ENCODE data around the gene PRR19. TPM values are rescaled to one million over a fixed set of nuclear protein-coding genes. Genes with fewer than 3 reads are reported as not detected.

PRR19 gene
- total RNA-seq, 1 donor from 2014 or later, result 2.0 TPM

- Mint-ChIP-seq H3K27me3 (ENCODE audit: unreplicated experiment) (no peaks in the 10 kb centered on the region), H3K36me3 (ENCODE audit: unreplicated experiment) (peaks cover 40% of the 10 kb centered on the region), H3K27ac (ENCODE audit: unreplicated experiment) (no peak overlapping the region), H3K9me3 (ENCODE audit: unreplicated experiment) (no peaks in the 10 kb centered on the region), H3K4me1 (ENCODE audit: unreplicated experiment) (no peaks in the 10 kb centered on the region), H3K4me3 (ENCODE audit: unreplicated experiment) (no peak overlapping the region)
- TF ChIP-seq, protein P1, sequence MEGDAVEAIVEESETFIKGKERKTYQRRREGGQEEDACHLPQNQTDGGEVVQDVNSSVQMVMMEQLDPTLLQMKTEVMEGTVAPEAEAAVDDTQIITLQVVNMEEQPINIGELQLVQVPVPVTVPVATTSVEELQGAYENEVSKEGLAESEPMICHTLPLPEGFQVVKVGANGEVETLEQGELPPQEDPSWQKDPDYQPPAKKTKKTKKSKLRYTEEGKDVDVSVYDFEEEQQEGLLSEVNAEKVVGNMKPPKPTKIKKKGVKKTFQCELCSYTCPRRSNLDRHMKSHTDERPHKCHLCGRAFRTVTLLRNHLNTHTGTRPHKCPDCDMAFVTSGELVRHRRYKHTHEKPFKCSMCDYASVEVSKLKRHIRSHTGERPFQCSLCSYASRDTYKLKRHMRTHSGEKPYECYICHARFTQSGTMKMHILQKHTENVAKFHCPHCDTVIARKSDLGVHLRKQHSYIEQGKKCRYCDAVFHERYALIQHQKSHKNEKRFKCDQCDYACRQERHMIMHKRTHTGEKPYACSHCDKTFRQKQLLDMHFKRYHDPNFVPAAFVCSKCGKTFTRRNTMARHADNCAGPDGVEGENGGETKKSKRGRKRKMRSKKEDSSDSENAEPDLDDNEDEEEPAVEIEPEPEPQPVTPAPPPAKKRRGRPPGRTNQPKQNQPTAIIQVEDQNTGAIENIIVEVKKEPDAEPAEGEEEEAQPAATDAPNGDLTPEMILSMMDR (IDR thresholded peaks at IDR 0.05), result no peak
- no peak for DNase-seq (ENCODE audit: extremely low spot score, unreplicated experiment)
Measured at GRCh38 chr19:42349378-42350107, 47.6 kb downstream of the PRR19 start.

DNA sequence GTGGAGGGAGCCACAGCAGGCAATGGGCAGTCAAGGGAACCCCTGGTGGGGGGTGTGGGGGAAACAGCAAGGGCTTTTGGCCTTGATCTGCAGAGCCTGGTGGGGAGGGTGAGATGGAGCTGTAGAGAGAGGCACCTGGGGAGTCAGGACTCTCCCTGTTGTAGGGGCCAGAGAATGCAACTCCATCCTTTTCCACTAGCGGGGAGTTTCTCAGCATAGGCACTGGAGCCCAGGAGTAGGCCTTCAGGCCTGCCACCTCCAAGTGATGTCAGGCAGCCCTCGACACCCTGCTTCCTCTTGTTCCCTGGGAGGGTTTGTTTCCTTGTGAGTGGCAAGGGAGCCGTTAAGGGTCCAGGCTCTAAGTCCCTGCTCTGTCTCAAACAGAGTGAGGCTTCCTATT lies 48.5 kb downstream of the PRR19 start:
- H3K36me3 Mint-ChIP-seq (ENCODE audit: unreplicated experiment), result peaks cover 36% of the 10 kb centered on the region
- H3K9me3 Mint-ChIP-seq (ENCODE audit: unreplicated experiment), result no peaks in the 10 kb centered on the region

GRCh38 chr19:42351079-42351735 lies 49.3 kb downstream of the PRR19 start:
- H3K27ac Mint-ChIP-seq (ENCODE audit: unreplicated experiment), result no peak overlapping the region
- H3K36me3 Mint-ChIP-seq (ENCODE audit: unreplicated experiment), result peaks cover 31% of the 10 kb centered on the region
- DNase-seq (ENCODE audit: extremely low spot score, unreplicated experiment), result no peak
- no peaks in the 10 kb centered on the region for H3K9me3 Mint-ChIP-seq (ENCODE audit: unreplicated experiment)
- H3K4me1 Mint-ChIP-seq (ENCODE audit: unreplicated experiment), result no peaks in the 10 kb centered on the region
- no peak overlapping the region for H3K4me3 Mint-ChIP-seq (ENCODE audit: unreplicated experiment)
- no peaks in the 10 kb centered on the region for H3K27me3 Mint-ChIP-seq (ENCODE audit: unreplicated experiment)
- TF ChIP-seq, protein P1 (IDR thresholded peaks at IDR 0.05), result no peak

More for the DNA sequence above, 48.5 kb downstream of the PRR19 start:
- no peaks in the 10 kb centered on the region for H3K27me3 Mint-ChIP-seq (ENCODE audit: unreplicated experiment)
- H3K4me1 Mint-ChIP-seq (ENCODE audit: unreplicated experiment), result no peaks in the 10 kb centered on the region
- no peak for DNase-seq (ENCODE audit: extremely low spot score, unreplicated experiment)
- H3K4me3 Mint-ChIP-seq (ENCODE audit: unreplicated experiment), result no peak overlapping the region
- no peak overlapping the region for H3K27ac Mint-ChIP-seq (ENCODE audit: unreplicated experiment)
- TF ChIP-seq, protein P1 (IDR thresholded peaks at IDR 0.05), result no peak

GRCh38 chr19:42352301-42353259 lies 50.6 kb downstream of the PRR19 start:
- no peak for DNase-seq (ENCODE audit: extremely low spot score, unreplicated experiment)
- no peaks in the 10 kb centered on the region for H3K9me3 Mint-ChIP-seq (ENCODE audit: unreplicated experiment)
- H3K4me3 Mint-ChIP-seq (ENCODE audit: unreplicated experiment), result no peak overlapping the region
- no peaks in the 10 kb centered on the region for H3K4me1 Mint-ChIP-seq (ENCODE audit: unreplicated experiment)
- no peak overlapping the region for H3K27ac Mint-ChIP-seq (ENCODE audit: unreplicated experiment)
- TF ChIP-seq, protein P1 (IDR thresholded peaks at IDR 0.05), result no peak
- H3K27me3 Mint-ChIP-seq (ENCODE audit: unreplicated experiment), result no peaks in the 10 kb centered on the region
- H3K36me3 Mint-ChIP-seq (ENCODE audit: unreplicated experiment), result peaks cover 31% of the 10 kb centered on the region

Data from osteocyte (in vitro differentiated cells).